Natural killer cell (primary cell): ENCODE data around the gene TBL1X. TPM values are rescaled to one million over a fixed set of nuclear protein-coding genes. Genes with fewer than 3 reads are reported as not detected.

ENCODE experiments used
- ATAC-seq, 3 donors: fragments of 150-1000 bp in 2 of 3; fragments of 200-7000 bp in 1 of 3; cut with Tn5 transposase; 1 replicate in 1 of 3; 2 replicates in 2 of 3; pipeline ENCODE4 v1.10.0; 2021; ENCODE audit warnings: mild to moderate bottlenecking in 2 of 3, moderate library complexity in 2 of 3
- DNase-seq, 2 donors: peaks; one replicate each; pipeline versions ENCODE4 v3.0.0 to v3.0.0-alpha.2; 2013 to 2021; ENCODE audit warnings: mixed read lengths in 1 of 2
- H3K27ac ChIP-seq: one replicate; pipeline ENCODE4 v1.5.1; 2013; ENCODE audit warnings: mild to moderate bottlenecking, low read length
- H3K27me3 ChIP-seq: one replicate; pipeline ENCODE4 v1.6.1; 2013; ENCODE audit warnings: low read length; ENCODE audit not compliant: control insufficient read depth, insufficient read depth
- H3K36me3 ChIP-seq: one replicate; pipeline ENCODE4 v1.6.1; 2013; ENCODE audit warnings: low read length; ENCODE audit not compliant: control insufficient read depth, insufficient read depth
- H3K4me1 ChIP-seq: one replicate; pipeline ENCODE4 v1.6.1; 2013; ENCODE audit warnings: low read length; ENCODE audit not compliant: control insufficient read depth, insufficient read depth
- H3K4me3 ChIP-seq: one replicate; pipeline ENCODE4 v1.5.1; 2013; ENCODE audit warnings: low read length
- H3K9me3 ChIP-seq: one replicate; pipeline ENCODE4 v1.6.1; 2013; ENCODE audit warnings: low read length; ENCODE audit not compliant: control insufficient read depth, insufficient read depth
- H3K27ac Mint-ChIP-seq, 2 donors: one replicate each; pipeline ENCODE4 v1.8.0; 2022; ENCODE audit warnings: mild to moderate bottlenecking in 2 of 2, mixed read lengths in 2 of 2, moderate library complexity in 1 of 2
- H3K27me3 Mint-ChIP-seq, 2 donors: one replicate each; pipeline ENCODE4 v1.8.0; 2022; ENCODE audit warnings: low read depth in 2 of 2, mixed read lengths in 2 of 2
- H3K36me3 Mint-ChIP-seq: one replicate; pipeline ENCODE4 v1.8.0; 2022; ENCODE audit warnings: mixed read lengths
- H3K4me1 Mint-ChIP-seq, 2 donors: one replicate each; pipeline ENCODE4 v1.8.0; 2022; ENCODE audit warnings: mixed read lengths in 2 of 2
- H3K4me3 Mint-ChIP-seq: one replicate; pipeline ENCODE4 v1.8.0; 2022; ENCODE audit warnings: mild to moderate bottlenecking, moderate library complexity, mixed read lengths
- H3K9me3 Mint-ChIP-seq, 2 donors: one replicate each; pipeline ENCODE4 v1.8.0; 2022; ENCODE audit warnings: mixed read lengths in 2 of 2
- WGBS: methylation state at CpG from one replicate; pipeline ENCODE4 v1.1.7; 2013; ENCODE audit warnings: missing lambda C conversion rate; ENCODE audit not compliant: insufficient coverage; 5-methylcytosine and 5-hydroxymethylcytosine counted together
- intact Hi-C: fragments of 100-400 bp; cut with micrococcal nuclease; formaldehyde crosslinking; loops from one replicate; pipeline ENCODE4 v1.14.2; 2022
- total RNA-seq, 4 donors: library from RNA; stranded (reverse); fragments of 120-200 nt in 1 of 4; gene quantifications; one replicate each; pipeline versions ENCODE4 v1.2.3 to v1.2.4, GENCODE V29; 2013 to 2022
- TF ChIP-seq, protein P1 (sequence below): fragments of 200-600 bp; IDR thresholded peaks from one replicate; pipeline ENCODE4 v1.8.0; 2022; ENCODE audit warnings: antibody characterized with exemption

The TBL1X gene
- total RNA-seq, 3 donors from 2014 or later (not counting 1 experiment from before 2014, with no cell fraction given): 21.9 to 43.8 (median 32.7) TPM

- 76% methylated on average over 7 of the region's 7 CpGs for WGBS
- Histone ChIP-seq H3K4me3 (no peak overlapping the region), H3K9me3 (no peaks in the 10 kb centered on the region), H3K27me3 (no peaks in the 10 kb centered on the region), H3K27ac (no peak overlapping the region), H3K4me1 (no peaks in the 10 kb centered on the region), H3K36me3 (no peaks in the 10 kb centered on the region)
- DNase-seq: no peak
- Mint-ChIP-seq H3K36me3 (no peaks in the 10 kb centered on the region), H3K27ac (no peak overlapping the region), H3K4me3 (no peak overlapping the region), H3K4me1 (no peaks in the 10 kb centered on the region), H3K27me3 (no peaks in the 10 kb centered on the region), H3K9me3 (no peaks in the 10 kb centered on the region)
- TF ChIP-seq, protein P1, sequence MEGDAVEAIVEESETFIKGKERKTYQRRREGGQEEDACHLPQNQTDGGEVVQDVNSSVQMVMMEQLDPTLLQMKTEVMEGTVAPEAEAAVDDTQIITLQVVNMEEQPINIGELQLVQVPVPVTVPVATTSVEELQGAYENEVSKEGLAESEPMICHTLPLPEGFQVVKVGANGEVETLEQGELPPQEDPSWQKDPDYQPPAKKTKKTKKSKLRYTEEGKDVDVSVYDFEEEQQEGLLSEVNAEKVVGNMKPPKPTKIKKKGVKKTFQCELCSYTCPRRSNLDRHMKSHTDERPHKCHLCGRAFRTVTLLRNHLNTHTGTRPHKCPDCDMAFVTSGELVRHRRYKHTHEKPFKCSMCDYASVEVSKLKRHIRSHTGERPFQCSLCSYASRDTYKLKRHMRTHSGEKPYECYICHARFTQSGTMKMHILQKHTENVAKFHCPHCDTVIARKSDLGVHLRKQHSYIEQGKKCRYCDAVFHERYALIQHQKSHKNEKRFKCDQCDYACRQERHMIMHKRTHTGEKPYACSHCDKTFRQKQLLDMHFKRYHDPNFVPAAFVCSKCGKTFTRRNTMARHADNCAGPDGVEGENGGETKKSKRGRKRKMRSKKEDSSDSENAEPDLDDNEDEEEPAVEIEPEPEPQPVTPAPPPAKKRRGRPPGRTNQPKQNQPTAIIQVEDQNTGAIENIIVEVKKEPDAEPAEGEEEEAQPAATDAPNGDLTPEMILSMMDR: no peak
- intact Hi-C loops: no loop called here
- ATAC-seq: no peak
Measured at GRCh38 chrX:9737363-9737762, 272.5 kb downstream of the TBL1X start.

DNA sequence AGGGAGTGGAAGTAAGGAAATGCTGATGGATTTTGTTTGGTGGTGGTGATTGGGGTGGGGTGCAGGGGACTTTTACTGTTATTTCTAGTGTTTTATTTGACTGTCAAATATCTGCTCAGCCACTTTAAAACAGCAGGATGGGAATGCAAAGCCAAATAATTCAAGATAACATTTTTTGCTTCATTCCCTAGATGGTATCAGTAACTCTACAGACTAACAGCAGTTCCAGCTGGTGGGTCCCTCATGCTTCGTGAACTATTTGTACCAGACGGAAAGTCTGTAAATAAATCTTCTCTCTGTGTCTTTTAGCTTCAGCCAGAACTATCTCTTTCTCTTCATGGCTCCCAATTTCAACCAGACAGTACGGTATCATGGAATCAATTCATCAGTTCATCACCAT is 273.3 kb downstream of the TBL1X start:
- TF ChIP-seq, protein P1: no peak
- intact Hi-C loops: no loop called here
- Histone ChIP-seq H3K4me3 (no peak overlapping the region), H3K27me3 (no peaks in the 10 kb centered on the region), H3K9me3 (no peaks in the 10 kb centered on the region), H3K27ac (no peak overlapping the region), H3K4me1 (no peaks in the 10 kb centered on the region), H3K36me3 (no peaks in the 10 kb centered on the region)
- DNase-seq: no peak
- ATAC-seq: no peak
- Mint-ChIP-seq H3K4me1 (no peaks in the 10 kb centered on the region), H3K27ac (no peak overlapping the region), H3K27me3 (no peaks in the 10 kb centered on the region), H3K4me3 (no peak overlapping the region), H3K9me3 (no peaks in the 10 kb centered on the region), H3K36me3 (no peaks in the 10 kb centered on the region)
- 53% methylated on average over 3 of the region's 3 CpGs for WGBS

DNA sequence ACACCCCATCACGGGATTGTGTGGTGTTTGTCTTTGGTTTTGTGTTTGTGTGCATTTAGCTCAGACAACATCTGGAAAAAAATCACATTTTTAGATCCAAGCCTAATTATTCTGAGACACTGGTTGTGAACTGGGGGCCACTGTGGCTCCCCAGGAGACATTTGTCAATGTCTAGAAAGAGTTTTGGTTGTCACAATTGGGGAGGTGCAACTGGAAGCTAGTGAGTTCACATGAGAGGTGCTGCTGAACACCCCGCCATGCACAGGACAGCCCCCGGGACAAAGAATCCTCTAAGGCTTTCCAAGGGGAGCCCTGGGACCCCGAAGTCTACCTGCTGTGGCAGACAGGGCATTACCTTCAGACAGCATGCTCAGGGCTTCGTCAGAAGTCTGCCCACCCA is 274.3 kb downstream of the TBL1X start:
- intact Hi-C loops: no loop called here
- Histone ChIP-seq H3K36me3 (no peaks in the 10 kb centered on the region), H3K4me1 (no peaks in the 10 kb centered on the region), H3K27me3 (no peaks in the 10 kb centered on the region), H3K9me3 (no peaks in the 10 kb centered on the region), H3K27ac (no peak overlapping the region), H3K4me3 (no peak overlapping the region)
- no peak overlapping the region for H3K4me3 Mint-ChIP-seq
- TF ChIP-seq, protein P1: no peak
- WGBS: 88% methylated on average over 4 of the region's 5 CpGs
- H3K9me3 Mint-ChIP-seq: no peaks in the 10 kb centered on the region
- no peaks in the 10 kb centered on the region for H3K27me3 Mint-ChIP-seq
- no peaks in the 10 kb centered on the region for H3K36me3 Mint-ChIP-seq
- ATAC-seq (no peak), DNase-seq (no peak)
- no peaks in the 10 kb centered on the region for H3K4me1 Mint-ChIP-seq
- no peak overlapping the region for H3K27ac Mint-ChIP-seq

DNA sequence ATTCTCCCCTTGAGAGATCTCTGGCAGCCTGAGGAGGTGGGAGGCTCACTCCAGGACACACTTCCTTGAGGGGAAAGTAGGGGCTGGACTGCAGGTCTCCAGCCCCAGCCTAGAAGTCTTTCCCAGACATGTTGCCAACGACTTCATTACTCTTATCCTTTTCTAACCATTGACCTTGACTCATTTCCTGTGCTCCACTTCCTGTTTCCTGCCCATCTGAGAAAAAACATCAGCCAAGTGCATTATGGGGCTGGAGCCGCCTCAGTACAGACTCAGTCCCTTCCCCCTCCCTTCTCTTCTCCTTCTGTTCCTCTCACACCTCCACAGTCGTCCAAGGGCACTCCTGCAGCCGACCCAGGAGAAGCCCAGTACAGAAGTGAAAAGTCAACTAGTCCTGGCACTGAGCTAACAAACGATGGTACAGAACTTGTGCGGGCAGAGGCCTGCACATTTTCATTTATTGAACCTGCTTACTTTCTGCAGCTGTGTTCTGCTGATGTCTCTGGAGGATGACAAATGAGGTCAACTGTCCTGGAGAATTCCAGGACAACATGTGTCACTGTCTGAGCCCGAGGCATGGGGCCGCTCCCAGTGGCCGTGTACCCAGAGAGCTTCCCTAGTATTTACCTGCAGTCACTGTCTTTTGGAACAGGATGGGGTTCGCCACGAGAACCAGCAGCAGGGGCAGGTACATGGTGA is 280.7 kb downstream of the TBL1X start:
- no peak overlapping the region for H3K4me3 ChIP-seq
- H3K27me3 ChIP-seq: no peaks in the 10 kb centered on the region
- 30% methylated on average over 11 of the region's 11 CpGs for WGBS
- Mint-ChIP-seq H3K36me3 (no peaks in the 10 kb centered on the region), H3K4me1 (peaks cover 18 to 20% of the 10 kb centered on the region in 2 donors), H3K9me3 (peaks cover 2% of the 10 kb centered on the region in 2 donors), H3K4me3 (peak overlapping the region; percentile 62), H3K27ac (peak overlapping the region; percentile 34 to 48), H3K27me3 (peaks cover 6% of the 10 kb centered on the region in 2 donors)
- TF ChIP-seq, protein P1: no peak
- H3K9me3 ChIP-seq: peaks cover 4% of the 10 kb centered on the region
- intact Hi-C loops: no loop called here
- peaks cover 11% of the 10 kb centered on the region for H3K4me1 ChIP-seq
- ATAC-seq (peak in 1 of 3 donors; percentile 26), DNase-seq (no peak)
- H3K27ac ChIP-seq: no peak overlapping the region
- H3K36me3 ChIP-seq: no peaks in the 10 kb centered on the region
